ENCODE results near the gene CACNG6. TPM values are rescaled to one million over a fixed set of nuclear protein-coding genes. Genes with fewer than 3 reads are reported as not detected.

CACNG6 gene
- total and polyA plus RNA-seq, 3 experiments from 2014 or later, result not detected

GRCh38 chr19:53985863-53986262 lies 5.6 kb upstream of the CACNG6 start:
- Histone ChIP-seq H3K36me3 (ENCODE audit: insufficient read depth, low read length) (no peaks in the 10 kb centered on the region), H3K27me3 (ENCODE audit: insufficient read depth, low read length, poor library complexity, severe bottlenecking) (peaks cover 18% of the 10 kb centered on the region), H3K9me3 (ENCODE audit: low read length) (no peaks in the 10 kb centered on the region), H3K4me1 (ENCODE audit: insufficient read depth, low read length) (no peaks in the 10 kb centered on the region), H3K4me3 (ENCODE audit: low read length) (no peak overlapping the region), H3K27ac (ENCODE audit: low read depth, low read length) (no peak overlapping the region)
- DNase-seq, result no peak
- H3K27ac Mint-ChIP-seq, result no peak overlapping the region
- peaks cover 4 to 8% (median 4%) of the 10 kb centered on the region in 3 donors for H3K4me1 Mint-ChIP-seq
- peaks cover 0 to 4% (median 0%) of the 10 kb centered on the region in 3 donors for H3K36me3 Mint-ChIP-seq
- ChIA-PET POLR2A (no interaction called here), CTCF (no interaction called here)
- H3K27me3 Mint-ChIP-seq, result peaks cover 13 to 17% of the 10 kb centered on the region in 2 donors
- no peak overlapping the region for H3K4me3 Mint-ChIP-seq
- peaks cover 0 to 5% (median 4%) of the 10 kb centered on the region in 5 donors for H3K9me3 Mint-ChIP-seq

GRCh38 chr19:53988981-53989380 lies 2.5 kb upstream of the CACNG6 start:
- Histone ChIP-seq H3K4me1 (ENCODE audit: insufficient read depth, low read length) (no peaks in the 10 kb centered on the region), H3K27me3 (ENCODE audit: insufficient read depth, low read length, poor library complexity, severe bottlenecking) (peaks cover 16% of the 10 kb centered on the region), H3K4me3 (ENCODE audit: low read length) (no peak overlapping the region), H3K9me3 (ENCODE audit: low read length) (no peaks in the 10 kb centered on the region), H3K36me3 (ENCODE audit: insufficient read depth, low read length) (no peaks in the 10 kb centered on the region), H3K27ac (ENCODE audit: low read depth, low read length) (no peak overlapping the region)
- Mint-ChIP-seq H3K9me3 (peaks cover 0 to 2% (median 0%) of the 10 kb centered on the region in 5 donors), H3K4me3 (peak overlapping the region in 1 of 7 donors; percentile 59), H3K36me3 (peaks cover 0 to 4% (median 0%) of the 10 kb centered on the region in 3 donors), H3K27ac (no peak overlapping the region), H3K4me1 (peaks cover 0 to 5% (median 4%) of the 10 kb centered on the region in 3 donors), H3K27me3 (peaks cover 18 to 24% of the 10 kb centered on the region in 2 donors)
- POLR2A ChIA-PET, result no interaction called here
- CTCF ChIA-PET, result no interaction called here
- no peak for DNase-seq

GRCh38 chr19:53989600-53990533 lies 1.6 kb upstream of the CACNG6 start:
- Histone ChIP-seq H3K4me3 (ENCODE audit: low read length) (no peak overlapping the region), H3K9me3 (ENCODE audit: low read length) (no peaks in the 10 kb centered on the region), H3K4me1 (ENCODE audit: insufficient read depth, low read length) (no peaks in the 10 kb centered on the region), H3K27ac (ENCODE audit: low read depth, low read length) (no peak overlapping the region), H3K27me3 (ENCODE audit: insufficient read depth, low read length, poor library complexity, severe bottlenecking) (peaks cover 15% of the 10 kb centered on the region), H3K36me3 (ENCODE audit: insufficient read depth, low read length) (no peaks in the 10 kb centered on the region)
- Mint-ChIP-seq H3K36me3 (peaks cover 0 to 4% (median 0%) of the 10 kb centered on the region in 3 donors), H3K27ac (no peak overlapping the region), H3K9me3 (peaks cover 0 to 2% (median 0%) of the 10 kb centered on the region in 5 donors), H3K4me1 (peaks cover 0 to 5% (median 4%) of the 10 kb centered on the region in 3 donors), H3K4me3 (no peak overlapping the region), H3K27me3 (peaks cover 24 to 33% of the 10 kb centered on the region in 2 donors)
- POLR2A ChIA-PET, result no interaction called here
- no peak for DNase-seq
- CTCF ChIA-PET, result no interaction called here

- Histone ChIP-seq H3K4me3 (ENCODE audit: low read length) (no peak overlapping the region), H3K27me3 (ENCODE audit: insufficient read depth, low read length, poor library complexity, severe bottlenecking) (peaks cover 15% of the 10 kb centered on the region), H3K4me1 (ENCODE audit: insufficient read depth, low read length) (no peaks in the 10 kb centered on the region), H3K36me3 (ENCODE audit: insufficient read depth, low read length) (no peaks in the 10 kb centered on the region), H3K27ac (ENCODE audit: low read depth, low read length) (no peak overlapping the region), H3K9me3 (ENCODE audit: low read length) (no peaks in the 10 kb centered on the region)
- H3K27me3 Mint-ChIP-seq, result peaks cover 36 to 50% of the 10 kb centered on the region in 2 donors
- H3K36me3 Mint-ChIP-seq, result peaks cover 0 to 4% (median 0%) of the 10 kb centered on the region in 3 donors
- no peak for DNase-seq
- ChIA-PET CTCF (no interaction called here), POLR2A (no interaction called here)
- H3K9me3 Mint-ChIP-seq, result peaks cover 0 to 2% (median 0%) of the 10 kb centered on the region in 5 donors
- H3K4me1 Mint-ChIP-seq, result peaks cover 0 to 5% (median 4%) of the 10 kb centered on the region in 3 donors
- peak overlapping the region in 2 of 7 donors; percentile 41 to 63 for H3K4me3 Mint-ChIP-seq
- H3K27ac Mint-ChIP-seq, result no peak overlapping the region
Observed at GRCh38 chr19:53992211-53992610, 774 bp downstream of the CACNG6 start.

- ChIA-PET CTCF (no interaction called here), POLR2A (no interaction called here)
- peaks cover 36 to 55% of the 10 kb centered on the region in 2 donors for H3K27me3 Mint-ChIP-seq
Observed at GRCh38 chr19:53992815-53993214, 1.4 kb downstream of the CACNG6 start.

GRCh38 chr19:53993448-53993847 lies 2.0 kb downstream of the CACNG6 start:
- H3K4me3 ChIP-seq (ENCODE audit: low read length), result no peak overlapping the region
- peaks cover 19% of the 10 kb centered on the region for H3K27me3 ChIP-seq (ENCODE audit: insufficient read depth, low read length, poor library complexity, severe bottlenecking)
- CTCF ChIA-PET, result no interaction called here
- DNase-seq, result no peak
- POLR2A ChIA-PET, result no interaction called here
- no peaks in the 10 kb centered on the region for H3K36me3 ChIP-seq (ENCODE audit: insufficient read depth, low read length)
- H3K4me3 Mint-ChIP-seq, result no peak overlapping the region
- no peaks in the 10 kb centered on the region for H3K4me1 ChIP-seq (ENCODE audit: insufficient read depth, low read length)
- H3K36me3 Mint-ChIP-seq, result peaks cover 0 to 4% (median 0%) of the 10 kb centered on the region in 3 donors
- peaks cover 0 to 2% (median 0%) of the 10 kb centered on the region in 5 donors for H3K9me3 Mint-ChIP-seq
- H3K27ac ChIP-seq (ENCODE audit: low read depth, low read length), result no peak overlapping the region
- no peaks in the 10 kb centered on the region for H3K9me3 ChIP-seq (ENCODE audit: low read length)
- peaks cover 0 to 5% (median 4%) of the 10 kb centered on the region in 3 donors for H3K4me1 Mint-ChIP-seq
- peaks cover 36 to 55% of the 10 kb centered on the region in 2 donors for H3K27me3 Mint-ChIP-seq
- H3K27ac Mint-ChIP-seq, result no peak overlapping the region

More at GRCh38 chr19:53992815-53993214, 1.4 kb downstream of the CACNG6 start:
- H3K27ac Mint-ChIP-seq, result no peak overlapping the region
- H3K27me3 ChIP-seq (ENCODE audit: insufficient read depth, low read length, poor library complexity, severe bottlenecking), result peaks cover 19% of the 10 kb centered on the region
- no peaks in the 10 kb centered on the region for H3K9me3 ChIP-seq (ENCODE audit: low read length)
- no peaks in the 10 kb centered on the region for H3K36me3 ChIP-seq (ENCODE audit: insufficient read depth, low read length)
- DNase-seq, result no peak
- H3K4me1 Mint-ChIP-seq, result peaks cover 0 to 5% (median 4%) of the 10 kb centered on the region in 3 donors
- H3K4me3 ChIP-seq (ENCODE audit: low read length), result no peak overlapping the region
- peaks cover 0 to 4% (median 0%) of the 10 kb centered on the region in 3 donors for H3K36me3 Mint-ChIP-seq
- H3K4me1 ChIP-seq (ENCODE audit: insufficient read depth, low read length), result no peaks in the 10 kb centered on the region
- no peak overlapping the region for H3K4me3 Mint-ChIP-seq
- peaks cover 0 to 2% (median 0%) of the 10 kb centered on the region in 5 donors for H3K9me3 Mint-ChIP-seq
- H3K27ac ChIP-seq (ENCODE audit: low read depth, low read length), result no peak overlapping the region

- H3K4me3 ChIP-seq (ENCODE audit: low read length), result no peak overlapping the region
- H3K4me3 Mint-ChIP-seq, result no peak overlapping the region
- no peaks in the 10 kb centered on the region for H3K36me3 Mint-ChIP-seq
- H3K36me3 ChIP-seq (ENCODE audit: insufficient read depth, low read length), result no peaks in the 10 kb centered on the region
- peaks cover 0 to 5% (median 4%) of the 10 kb centered on the region in 3 donors for H3K4me1 Mint-ChIP-seq
- H3K27me3 ChIP-seq (ENCODE audit: insufficient read depth, low read length, poor library complexity, severe bottlenecking), result peaks cover 21% of the 10 kb centered on the region
- H3K9me3 Mint-ChIP-seq, result no peaks in the 10 kb centered on the region
- no peak for DNase-seq
- no peaks in the 10 kb centered on the region for H3K9me3 ChIP-seq (ENCODE audit: low read length)
- H3K4me1 ChIP-seq (ENCODE audit: insufficient read depth, low read length), result no peaks in the 10 kb centered on the region
- ChIA-PET POLR2A (no interaction called here), CTCF (no interaction called here)
- H3K27me3 Mint-ChIP-seq, result peaks cover 34 to 60% of the 10 kb centered on the region in 2 donors
- H3K27ac Mint-ChIP-seq, result no peak overlapping the region
- no peak overlapping the region for H3K27ac ChIP-seq (ENCODE audit: low read depth, low read length)
Observed at GRCh38 chr19:53994811-53995210, 3.4 kb downstream of the CACNG6 start.

GRCh38 chr19:53998223-53998622 lies 6.8 kb downstream of the CACNG6 start:
- Mint-ChIP-seq H3K27me3 (peaks cover 35 to 70% of the 10 kb centered on the region in 2 donors), H3K27ac (no peak overlapping the region), H3K36me3 (no peaks in the 10 kb centered on the region), H3K4me3 (no peak overlapping the region), H3K4me1 (no peaks in the 10 kb centered on the region), H3K9me3 (no peaks in the 10 kb centered on the region)
- no peaks in the 10 kb centered on the region for H3K36me3 ChIP-seq (ENCODE audit: insufficient read depth, low read length)
- no peak overlapping the region for H3K4me3 ChIP-seq (ENCODE audit: low read length)
- DNase-seq, result no peak
- ChIA-PET CTCF (no interaction called here), POLR2A (no interaction called here)
- H3K27me3 ChIP-seq (ENCODE audit: insufficient read depth, low read length, poor library complexity, severe bottlenecking), result peaks cover 14% of the 10 kb centered on the region
- no peak overlapping the region for H3K27ac ChIP-seq (ENCODE audit: low read depth, low read length)
- H3K4me1 ChIP-seq (ENCODE audit: insufficient read depth, low read length), result no peaks in the 10 kb centered on the region
- H3K9me3 ChIP-seq (ENCODE audit: low read length), result no peaks in the 10 kb centered on the region
